GM19035 (cell line): ENCODE measurements around the gene CDIPT.
A peak's percentile ranks its signal among the peaks of the same experiment; 100 is the strongest.

ENCODE experiments used
- ATAC-seq: cut with Tn5 transposase; IDR thresholded peaks from one replicate; pipeline ENCODE4 v1.9.1; 2021; ENCODE audit not compliant: unreplicated experiment

CDIPT gene

DNA sequence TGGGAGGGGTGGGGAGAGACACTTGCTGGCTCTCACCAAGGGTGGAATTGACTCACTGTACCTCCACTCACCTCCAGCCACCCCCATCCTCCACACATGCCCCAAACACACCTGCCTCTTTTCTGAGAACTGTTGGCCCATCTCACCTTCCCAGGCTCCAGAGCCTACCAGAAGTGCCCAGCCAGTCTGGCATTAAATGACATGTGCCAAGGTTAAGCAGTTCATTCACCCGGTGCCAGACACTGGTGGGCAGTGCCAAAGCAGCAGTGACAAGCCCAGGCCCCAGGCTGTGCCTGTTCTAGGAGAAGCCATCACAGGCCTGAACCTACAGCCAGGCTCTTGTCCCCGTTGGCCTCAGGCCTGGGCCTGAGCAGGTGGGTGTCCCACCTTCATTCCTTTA, 31.5 kb downstream of the CDIPT start:
- no peak for ATAC-seq

DNA sequence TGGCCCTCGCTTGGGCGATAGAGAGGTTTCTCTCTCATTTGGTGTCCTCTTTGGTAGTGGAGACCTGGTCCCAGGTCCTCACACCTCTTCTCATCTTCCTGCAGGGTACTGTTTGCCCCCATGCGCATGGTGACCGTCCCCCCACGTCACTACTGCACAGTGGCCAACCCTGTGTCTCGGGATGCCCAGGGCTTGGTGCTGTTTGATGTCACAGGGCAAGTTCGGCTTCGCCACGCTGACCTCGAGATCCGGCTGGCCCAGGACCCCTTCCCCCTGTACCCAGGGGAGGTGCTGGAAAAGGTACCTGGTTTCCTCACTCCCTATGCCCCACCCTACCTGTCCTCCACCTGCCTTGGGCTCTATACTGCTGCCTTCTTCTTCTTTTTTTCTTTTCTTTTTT, 32.3 kb downstream of the CDIPT start:
- ATAC-seq, result no peak

GRCh38 chr16:29826342-29826695, 36.7 kb downstream of the CDIPT start:
- ATAC-seq, result no peak

GRCh38 chr16:29825145-29826044, 37.6 kb downstream of the CDIPT start:
- no peak for ATAC-seq

DNA sequence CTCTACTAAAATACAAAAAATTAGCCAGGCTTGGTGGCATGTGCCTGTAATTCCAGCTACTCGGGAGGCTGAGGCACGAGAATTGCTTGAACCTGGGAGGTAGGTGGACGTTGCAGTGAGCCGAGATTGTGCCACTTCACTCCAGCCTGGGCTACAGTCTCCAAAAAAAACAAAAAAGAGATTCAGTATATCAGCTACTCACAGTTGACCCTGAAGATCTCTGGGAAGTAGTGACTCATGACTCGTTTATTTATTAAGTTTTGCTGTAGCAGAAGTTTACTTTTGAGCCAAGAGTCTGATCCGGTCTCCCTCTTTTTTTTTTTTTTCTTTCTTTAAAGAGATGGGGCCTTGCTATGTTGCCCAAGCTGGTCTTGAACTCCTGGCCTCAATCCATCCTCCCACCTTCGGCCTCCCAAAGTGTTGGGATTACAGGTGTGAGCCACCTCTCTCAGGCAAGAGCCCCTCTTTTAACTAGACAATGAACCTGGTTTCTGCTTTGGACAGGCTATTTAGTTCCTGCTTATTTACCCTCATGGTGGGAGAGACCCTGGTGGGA, 38.4 kb downstream of the CDIPT start:
- no peak for ATAC-seq

- no peak for ATAC-seq
Observed at GRCh38 chr16:29821643-29822115, 41.3 kb downstream of the CDIPT start.

- peak; percentile 45 for ATAC-seq
Observed at GRCh38 chr16:29820730-29821642, 42.0 kb downstream of the CDIPT start.

GRCh38 chr16:29820271-29820701, 42.7 kb downstream of the CDIPT start, which contains the start of gene MVP:
Gene MVP (plus strand): TSS chr16:29820462. CDS start chr16:29830550, 10,088 bp downstream.
- ATAC-seq, result no peak

DNA sequence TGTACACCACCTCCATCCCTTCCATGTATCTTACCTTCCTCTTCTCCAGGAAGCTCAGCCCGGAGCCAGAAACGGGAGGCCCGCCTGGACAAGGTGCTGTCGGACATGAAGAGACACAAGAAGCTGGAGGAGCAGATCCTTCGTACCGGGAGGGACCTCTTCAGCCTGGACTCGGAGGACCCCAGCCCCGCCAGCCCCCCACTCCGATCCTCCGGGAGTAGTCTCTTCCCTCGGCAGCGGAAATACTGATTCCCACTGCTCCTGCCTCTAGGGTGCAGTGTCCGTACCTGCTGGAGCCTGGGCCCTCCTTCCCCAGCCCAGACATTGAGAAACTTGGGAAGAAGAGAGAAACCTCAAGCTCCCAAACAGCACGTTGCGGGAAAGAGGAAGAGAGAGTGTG, 43.5 kb downstream of the CDIPT start:
- no peak for ATAC-seq

GRCh38 chr16:29818082-29818481, 44.9 kb downstream of the CDIPT start:
- ATAC-seq, result no peak

DNA sequence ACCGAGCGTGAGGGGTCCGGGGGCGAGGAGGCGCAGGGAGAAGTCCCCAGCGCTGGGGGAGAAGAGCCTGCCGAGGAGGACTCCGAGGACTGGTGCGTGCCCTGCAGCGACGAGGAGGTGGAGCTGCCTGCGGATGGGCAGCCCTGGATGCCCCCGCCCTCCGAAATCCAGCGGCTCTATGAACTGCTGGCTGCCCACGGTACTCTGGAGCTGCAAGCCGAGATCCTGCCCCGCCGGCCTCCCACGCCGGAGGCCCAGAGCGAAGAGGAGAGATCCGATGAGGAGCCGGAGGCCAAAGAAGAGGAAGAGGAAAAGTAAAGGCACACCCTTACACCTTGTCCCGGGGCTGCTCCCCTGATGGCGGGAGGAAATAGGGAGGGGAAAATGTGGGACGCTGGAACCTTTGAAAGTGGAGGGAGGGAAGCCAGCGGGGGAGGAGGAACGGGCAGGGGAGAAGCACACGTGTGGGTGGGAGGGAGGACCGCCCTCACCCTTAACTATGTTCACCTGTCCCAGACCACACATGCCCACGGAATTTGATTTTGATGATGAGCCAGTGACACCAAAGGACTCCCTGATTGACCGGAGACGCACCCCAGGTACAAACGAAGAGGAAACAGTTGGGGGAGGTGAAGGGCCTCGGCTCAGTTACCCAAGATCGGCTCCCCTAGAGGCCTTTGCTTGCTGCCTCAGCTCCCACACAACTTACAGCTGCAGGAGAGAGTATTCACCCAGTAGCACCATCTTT, 46.2 kb downstream of the CDIPT start:
- peak; percentile 10 for ATAC-seq

DNA sequence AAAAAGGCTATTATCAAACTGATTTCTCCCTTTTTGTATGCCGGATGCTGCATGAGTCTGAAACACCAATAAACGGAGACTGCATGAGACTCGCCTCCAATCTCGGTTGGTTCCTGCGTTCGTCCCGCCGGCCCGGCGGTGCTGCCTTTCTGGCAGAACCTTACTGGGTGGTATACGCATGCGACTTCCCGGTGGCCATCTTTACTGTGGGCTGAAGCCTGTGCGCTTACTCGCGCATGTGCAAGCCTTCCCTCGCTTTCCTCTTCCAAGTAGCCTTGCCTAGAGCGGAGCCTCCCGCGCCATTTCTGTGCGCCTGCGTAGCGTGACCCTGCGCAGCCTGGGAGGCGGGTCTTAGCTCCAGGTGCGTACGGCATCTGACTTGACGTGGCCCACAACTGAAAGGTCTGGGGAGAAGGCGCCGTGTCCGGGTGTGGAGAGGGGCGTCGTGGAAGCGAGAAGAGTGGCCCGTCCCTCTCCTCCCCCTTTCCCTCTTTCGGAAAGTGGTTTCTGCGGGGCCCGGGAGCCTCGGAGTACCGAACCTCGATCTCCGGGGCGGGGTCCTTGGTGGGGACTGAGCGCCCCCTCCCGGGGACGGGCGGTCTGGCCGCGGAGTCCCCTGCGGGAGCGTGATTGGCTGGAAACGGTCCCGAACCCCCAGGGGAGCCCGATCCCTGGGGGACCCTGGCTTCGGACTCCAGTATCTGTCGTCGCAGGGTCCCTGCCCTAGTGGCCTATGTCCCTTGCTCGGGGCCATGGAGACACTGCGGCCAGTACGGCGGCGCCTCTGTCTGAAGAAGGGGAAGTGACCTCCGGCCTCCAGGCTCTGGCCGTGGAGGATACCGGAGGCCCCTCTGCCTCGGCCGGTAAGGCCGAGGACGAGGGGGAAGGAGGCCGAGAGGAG, 47.0 kb downstream of the CDIPT start, which contains the start of gene PAGR1:
Gene PAGR1 (plus strand): TSS at position 360 of the 901 bp plus-strand sequence. CDS start 374 bp downstream, at position 734.
- peak; percentile 57 for ATAC-seq

- no peak for ATAC-seq
Observed at GRCh38 chr16:29815032-29815721, 47.8 kb downstream of the CDIPT start.

DNA sequence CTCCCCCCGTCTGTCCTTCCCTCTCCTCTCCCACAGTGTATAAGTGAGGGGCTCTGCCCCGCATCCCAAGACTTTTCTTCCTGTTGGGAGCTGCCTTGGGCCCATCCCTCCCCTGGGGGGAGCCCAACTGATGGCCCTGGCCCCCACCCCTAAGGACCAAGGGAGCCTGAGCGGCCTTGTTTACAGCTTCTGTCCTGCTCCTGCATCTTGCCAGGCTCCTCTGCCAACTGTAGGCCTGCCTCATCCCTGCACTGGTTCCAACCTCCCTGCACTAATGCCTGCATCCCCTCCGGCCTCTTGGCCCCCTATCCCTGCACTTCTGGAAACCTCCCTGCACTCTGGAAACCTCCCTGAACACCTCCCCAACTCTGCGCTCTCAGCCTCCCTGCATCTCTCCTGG, 48.4 kb downstream of the CDIPT start:
- no peak for ATAC-seq

DNA sequence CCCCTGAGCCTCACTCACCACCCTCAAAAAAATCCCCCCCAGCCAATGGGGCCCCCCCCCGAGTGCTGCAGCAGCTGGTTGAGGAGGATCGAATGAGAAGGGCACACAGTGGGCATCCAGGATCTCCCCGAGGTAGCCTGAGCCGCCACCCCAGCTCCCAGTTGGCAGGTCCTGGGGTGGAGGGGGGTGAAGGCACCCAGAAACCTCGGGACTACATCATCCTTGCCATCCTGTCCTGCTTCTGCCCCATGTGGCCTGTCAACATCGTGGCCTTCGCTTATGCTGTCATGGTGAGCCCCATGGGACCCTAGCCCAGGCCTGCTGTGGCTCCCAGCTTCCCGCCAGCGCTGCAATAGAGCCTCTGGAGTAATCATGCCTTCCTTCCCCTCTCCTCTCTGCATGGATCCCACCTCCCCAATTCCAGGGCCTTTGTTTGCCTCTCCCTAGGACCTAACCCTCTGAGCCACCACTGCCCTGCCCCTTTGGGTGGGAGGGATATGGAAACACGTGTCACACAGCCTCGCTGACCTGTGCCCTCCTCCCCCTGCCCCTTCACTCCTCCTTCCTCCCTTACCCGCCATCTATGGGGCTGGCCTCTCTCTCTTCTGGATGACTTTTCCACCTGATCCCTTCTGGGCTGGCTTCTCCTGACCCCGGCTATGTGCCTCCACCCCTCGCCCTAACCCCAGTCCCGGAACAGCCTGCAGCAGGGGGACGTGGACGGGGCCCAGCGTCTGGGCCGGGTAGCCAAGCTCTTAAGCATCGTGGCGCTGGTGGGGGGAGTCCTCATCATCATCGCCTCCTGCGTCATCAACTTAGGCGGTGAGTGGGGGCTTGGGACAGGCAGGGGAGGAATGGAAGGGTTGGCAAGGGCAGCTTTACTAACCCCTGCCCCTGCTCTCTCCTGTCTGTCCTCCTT, 49.1 kb downstream of the CDIPT start:
- ATAC-seq, result no peak

GRCh38 chr16:29812754-29813643, 50.0 kb downstream of the CDIPT start:
- ATAC-seq, result no peak
